HCT116 (cell line): ENCODE data around the gene DMRT3. TPM values are rescaled to one million over a fixed set of nuclear protein-coding genes. Genes with fewer than 3 reads are reported as not detected.

ENCODE experiments used
- CEBPB ChIP-seq: IDR thresholded peaks from 2 replicates; pipeline ENCODE4 v1.6.1; 2012; ENCODE audit warnings: low read depth
- CTCF ChIP-seq, 3 experiments: fragments of 200-600 bp in 1 of 3; sonication (generic) in 1 of 3; IDR thresholded peaks in 2 of 3; conservative IDR thresholded peaks in 1 of 3; 2 replicates each; pipeline ENCODE4 v1.5.1; 2012 to 2017; ENCODE audit warnings: low read depth in 2 of 3, low read length in 2 of 3, antibody characterized with exemption in 1 of 3, borderline replicate concordance in 1 of 3, control low read depth in 1 of 3, mild to moderate bottlenecking in 1 of 3, mixed read lengths in 1 of 3, mixed run types in 1 of 3, moderate library complexity in 1 of 3; ENCODE audit not compliant: insufficient read depth in 1 of 3
- EZH2phosphoT487 ChIP-seq: fragments of 200-600 bp; IDR thresholded peaks from 2 replicates; pipeline ENCODE4 v1.6.1; 2018; ENCODE audit warnings: antibody characterized with exemption, borderline replicate concordance
- FOSL1 ChIP-seq: IDR thresholded peaks from 2 replicates; pipeline ENCODE4 v1.6.1; 2012; ENCODE audit warnings: low read depth
- POLR2A ChIP-seq: IDR thresholded peaks from 2 replicates; pipeline ENCODE4 v1.7.0; 2011; ENCODE audit warnings: borderline replicate concordance; ENCODE audit not compliant: insufficient read depth, insufficient read length; ENCODE audit errors: extremely low read depth
- REST ChIP-seq: IDR thresholded peaks from 2 replicates; pipeline ENCODE4 v1.6.1; 2012; ENCODE audit warnings: low read depth
- TCF7L2 ChIP-seq: IDR thresholded peaks from 2 replicates; pipeline ENCODE4 v1.7.0; 2011; ENCODE audit warnings: borderline replicate concordance, inconsistent platforms; ENCODE audit not compliant: insufficient read depth, insufficient read length; ENCODE audit errors: extremely low read depth
- ZFX ChIP-seq: fragments of 450-650 bp; IDR thresholded peaks from 2 replicates; pipeline ENCODE4 v1.6.1; 2017
- total RNA-seq: library from RNA; stranded (reverse); gene quantifications from one replicate; pipeline ENCODE4 v1.2.1, GENCODE V29; 2021; ENCODE audit not compliant: unreplicated experiment

DMRT3 gene
- total RNA-seq, 1 experiment from 2014 or later = not detected

- TF ChIP-seq REST = no peak
- TF ChIP-seq FOSL1 = no peak
- TF ChIP-seq CEBPB = no peak
- TF ChIP-seq ZFX = no peak
- no peak for TF ChIP-seq EZH2phosphoT487
- TF ChIP-seq TCF7L2 = no peak
- no peak for TF ChIP-seq CTCF (IDR thresholded peaks at IDR 0.05 in 2 of 3, conservative IDR thresholded peaks at IDR 0.05 in 1 of 3; ENCODE audit: borderline replicate concordance in 1 of 3, insufficient read depth in 1 of 3, low read depth in 2 of 3, low read length in 2 of 3)
- TF ChIP-seq POLR2A = no peak
These were observed 3.8 kb upstream of the DMRT3 start (continued) for GRCh38 chr9:972501-973294.
